HG03135 (cell line): ENCODE measurements around the gene ZFHX3.
A peak's percentile ranks its signal among the peaks of the same experiment; 100 is the strongest.

Source experiments
- ATAC-seq: cut with Tn5 transposase; IDR thresholded peaks from one replicate; pipeline ENCODE4 v1.9.1; 2021; ENCODE audit warnings: mild to moderate bottlenecking, moderate library complexity; ENCODE audit not compliant: unreplicated experiment

The ZFHX3 gene

DNA sequence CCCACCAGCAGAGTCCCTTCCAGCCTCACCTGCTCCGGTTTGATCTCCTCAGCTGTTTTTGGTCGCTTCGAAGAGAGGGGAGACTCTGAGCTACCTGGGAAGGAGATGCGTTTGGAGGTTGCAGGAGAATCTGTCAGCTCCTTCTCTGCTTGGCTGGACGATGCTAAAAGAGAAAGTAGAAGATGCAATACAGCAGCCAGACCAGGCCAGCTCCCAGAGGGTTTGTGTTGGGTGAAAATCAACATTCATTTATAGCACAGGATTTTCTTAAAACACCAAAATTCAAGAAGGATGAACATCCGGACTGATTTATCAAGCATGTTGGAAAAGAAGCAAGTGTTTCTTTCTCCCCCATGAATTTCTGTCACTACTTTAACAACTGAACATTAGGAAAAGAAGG lies 236.1 kb downstream of the ZFHX3 start:
- no peak for ATAC-seq

DNA sequence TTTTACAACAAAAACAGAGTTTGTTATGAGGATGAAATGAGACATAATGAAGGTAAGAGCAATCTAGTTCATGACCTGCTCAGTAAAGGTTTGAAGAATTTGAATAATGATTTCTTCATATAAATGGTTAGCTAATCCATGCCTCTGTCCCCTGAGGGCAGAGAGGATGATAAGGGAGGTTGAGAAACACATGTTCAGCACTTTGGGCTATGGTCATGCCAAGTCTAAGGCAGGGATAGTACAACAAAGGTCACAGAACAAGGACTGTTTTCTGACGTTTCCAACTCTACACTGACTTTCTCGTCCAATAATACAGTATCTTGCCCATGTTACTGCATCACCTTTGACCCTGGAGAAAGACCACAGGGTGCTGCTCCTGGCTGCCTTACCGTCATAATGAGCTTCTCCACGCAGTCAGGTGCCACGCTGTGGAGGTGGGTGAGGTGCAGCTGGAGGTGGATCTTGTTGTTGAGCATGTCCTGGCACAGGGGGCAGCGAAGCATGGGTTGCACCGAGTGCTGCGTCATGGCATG lies 236.7 kb downstream of the ZFHX3 start:
- ATAC-seq: no peak

DNA sequence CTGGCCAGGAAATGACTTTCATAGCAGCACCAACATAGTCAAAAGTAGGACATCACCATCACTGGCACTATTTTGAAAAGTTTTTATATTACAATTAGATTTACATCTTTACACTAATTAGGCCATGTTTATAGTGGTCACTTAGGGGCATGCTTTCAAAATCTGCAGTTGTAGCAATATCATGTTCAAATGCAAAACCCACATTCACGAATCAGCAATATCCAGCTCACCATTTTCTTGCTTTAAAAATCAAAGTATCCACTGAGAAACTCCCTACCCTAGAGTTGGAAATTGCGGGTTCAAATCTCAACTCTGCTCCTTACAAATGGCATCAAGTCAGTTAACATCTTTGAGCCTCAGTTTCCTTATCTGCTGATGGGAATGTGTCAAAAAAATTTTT lies 237.4 kb downstream of the ZFHX3 start:
- ATAC-seq: no peak

DNA sequence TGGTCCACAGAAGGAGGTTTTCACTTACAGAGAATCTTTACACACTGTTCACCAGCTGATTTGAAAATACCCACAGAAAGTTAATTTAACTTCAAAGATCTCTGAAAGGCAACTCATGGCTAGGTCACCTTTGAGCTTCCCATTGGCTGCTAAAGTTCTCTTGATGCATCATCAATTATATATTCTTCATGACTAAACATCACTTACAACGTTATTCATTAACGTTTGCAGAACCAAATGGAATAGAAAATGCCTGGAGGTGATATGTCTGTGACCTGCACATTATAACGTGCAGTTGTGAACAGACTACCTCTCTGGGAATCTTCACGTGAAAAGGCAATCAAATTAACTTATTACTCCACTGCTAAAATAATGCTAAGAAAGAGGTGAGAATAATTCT lies 238.5 kb downstream of the ZFHX3 start:
- no peak for ATAC-seq

DNA sequence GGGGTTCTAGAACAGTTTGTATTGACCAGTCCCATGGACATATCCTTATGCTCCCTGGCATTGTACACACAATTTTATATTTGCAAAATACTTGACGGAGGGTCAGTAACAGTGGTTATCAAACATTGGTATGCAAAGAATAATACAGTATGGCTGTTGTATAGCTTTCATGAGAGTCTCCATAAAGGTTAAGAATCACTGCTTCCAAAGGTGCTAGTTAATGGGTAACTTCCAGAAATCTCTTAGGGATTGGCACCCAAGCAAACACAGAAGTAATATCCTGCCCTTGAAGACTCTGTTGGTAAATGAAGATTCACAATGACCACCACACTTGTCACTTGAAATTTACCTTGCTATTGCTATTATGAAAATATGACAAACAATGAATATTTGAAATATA lies 239.2 kb downstream of the ZFHX3 start:
- no peak for ATAC-seq

DNA sequence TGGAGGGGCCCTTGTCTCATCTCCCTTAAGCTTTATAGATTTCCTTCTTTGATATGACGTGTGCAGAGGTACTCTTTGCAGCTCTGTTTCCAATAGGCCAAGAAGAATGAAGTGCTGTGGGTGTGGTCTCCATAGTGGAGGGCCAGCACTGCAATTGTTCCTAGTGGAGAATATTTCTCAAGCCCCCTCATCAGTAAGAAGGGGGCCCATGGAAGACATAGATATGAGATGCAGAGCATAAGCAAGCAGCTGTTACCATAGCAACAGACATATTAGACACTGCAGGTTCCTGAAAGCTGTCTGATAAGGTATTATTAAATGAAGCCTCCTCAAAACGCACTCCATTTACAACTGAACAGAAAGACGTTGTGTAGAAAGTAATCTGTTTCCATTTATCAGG lies 240.7 kb downstream of the ZFHX3 start:
- ATAC-seq: no peak

DNA sequence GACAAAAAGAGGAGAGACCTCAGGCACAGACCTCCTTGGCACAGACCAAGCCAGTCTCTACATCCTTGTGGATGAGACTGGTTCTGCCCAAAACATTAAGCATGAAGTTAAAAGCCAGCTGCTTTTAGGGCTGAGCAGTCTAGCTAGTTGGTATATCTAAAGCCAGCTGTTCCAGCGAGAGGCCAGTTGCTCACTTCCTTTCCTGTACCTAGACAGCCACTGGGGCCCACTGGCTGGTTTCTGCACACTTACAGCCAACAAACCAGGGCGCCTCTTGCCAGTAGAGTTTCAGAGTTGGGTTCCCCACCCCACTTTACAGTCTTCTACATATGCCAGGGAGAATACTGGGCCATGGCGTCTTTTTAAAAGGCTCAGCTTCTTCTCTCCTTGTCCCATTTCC lies 242.4 kb downstream of the ZFHX3 start:
- ATAC-seq: no peak

DNA sequence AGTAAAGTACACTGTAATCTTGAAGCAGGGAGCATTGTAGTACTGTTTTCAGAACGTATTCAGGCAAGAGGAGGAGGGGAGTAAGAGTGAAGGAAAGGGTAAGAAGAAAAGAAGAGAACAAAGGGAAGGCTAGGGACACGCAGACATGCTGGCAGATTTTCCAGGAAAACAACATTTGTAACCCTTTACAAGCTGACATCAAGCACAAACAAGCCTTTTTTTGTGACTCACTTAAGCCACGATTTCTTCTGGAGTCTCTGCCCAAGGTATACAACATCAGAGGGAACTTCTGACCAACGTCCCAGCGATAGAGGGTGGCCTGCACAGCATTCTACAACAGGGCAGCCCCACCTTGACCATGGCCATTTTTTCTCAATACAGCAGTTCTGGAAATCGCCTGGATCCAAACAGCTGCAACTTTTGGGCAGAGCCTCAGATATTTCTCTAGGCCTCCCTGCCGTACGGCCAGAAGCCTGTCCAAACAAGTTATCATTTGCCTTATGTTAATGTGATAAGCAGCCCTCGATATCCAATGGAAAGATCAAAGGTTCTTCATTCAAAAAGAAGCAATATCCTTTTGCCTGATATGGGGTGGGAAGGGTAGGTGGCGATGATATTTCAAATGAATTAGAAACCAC lies 247.3 kb downstream of the ZFHX3 start:
- no peak for ATAC-seq

DNA sequence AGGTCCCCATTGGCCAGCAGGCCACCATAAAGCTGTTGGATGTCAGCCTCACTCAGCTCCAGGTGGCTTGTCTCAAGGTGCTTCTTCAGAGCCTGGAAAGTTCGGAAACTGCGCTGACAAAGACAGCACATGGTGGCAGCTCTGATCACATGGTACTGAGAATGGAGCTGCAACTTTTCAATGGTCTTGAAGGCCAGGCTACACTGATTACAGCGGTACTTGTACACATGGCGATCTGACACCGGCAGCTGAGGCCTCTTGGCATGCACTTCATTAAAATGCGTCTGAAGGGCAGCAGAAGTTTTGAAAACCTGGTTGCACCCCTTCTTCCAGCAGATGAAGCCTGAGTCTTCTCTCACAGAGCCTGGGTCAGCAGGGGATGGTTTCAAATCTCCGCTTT lies 249.7 kb downstream of the ZFHX3 start:
- no peak for ATAC-seq

DNA sequence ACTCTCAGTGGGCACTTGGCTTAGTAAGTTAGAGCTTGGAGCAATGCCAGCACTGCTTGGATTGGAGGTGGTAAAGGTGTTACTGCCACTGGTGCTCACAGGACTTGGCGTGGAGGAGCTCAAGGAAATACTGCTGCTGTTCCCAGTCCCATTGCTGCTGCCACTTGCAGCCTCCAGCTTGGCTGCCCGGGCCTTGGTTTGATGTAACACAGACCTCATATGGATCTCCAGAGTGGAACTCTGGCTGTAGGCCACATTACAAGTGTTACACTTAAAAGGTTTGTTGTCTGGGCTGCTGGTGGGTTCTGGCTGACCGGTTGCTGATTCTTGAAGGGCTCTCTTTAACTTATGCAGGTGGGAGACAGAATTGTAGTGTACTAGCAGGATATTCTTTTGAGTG lies 250.3 kb downstream of the ZFHX3 start:
- ATAC-seq: no peak

DNA sequence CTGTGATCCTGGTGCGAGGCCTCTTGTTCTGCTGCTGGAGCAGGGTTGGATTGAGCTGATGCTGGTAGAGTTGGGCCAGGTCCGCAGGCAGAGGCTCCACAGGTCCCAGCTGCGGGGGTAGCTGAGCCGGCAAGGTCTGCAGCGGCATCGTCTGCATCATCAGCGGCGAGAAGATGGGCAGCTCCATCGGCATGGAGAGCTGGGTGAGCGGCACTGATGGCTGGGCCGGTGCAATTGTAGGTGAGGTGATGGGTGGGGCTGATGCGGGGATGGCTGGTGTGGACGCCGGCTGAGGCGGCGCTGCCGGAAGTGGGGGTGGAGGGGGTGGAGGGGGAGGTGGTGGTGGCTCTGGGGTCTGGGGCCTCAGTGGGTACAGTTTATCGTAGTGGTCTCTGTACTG lies 251.7 kb downstream of the ZFHX3 start:
- no peak for ATAC-seq

DNA sequence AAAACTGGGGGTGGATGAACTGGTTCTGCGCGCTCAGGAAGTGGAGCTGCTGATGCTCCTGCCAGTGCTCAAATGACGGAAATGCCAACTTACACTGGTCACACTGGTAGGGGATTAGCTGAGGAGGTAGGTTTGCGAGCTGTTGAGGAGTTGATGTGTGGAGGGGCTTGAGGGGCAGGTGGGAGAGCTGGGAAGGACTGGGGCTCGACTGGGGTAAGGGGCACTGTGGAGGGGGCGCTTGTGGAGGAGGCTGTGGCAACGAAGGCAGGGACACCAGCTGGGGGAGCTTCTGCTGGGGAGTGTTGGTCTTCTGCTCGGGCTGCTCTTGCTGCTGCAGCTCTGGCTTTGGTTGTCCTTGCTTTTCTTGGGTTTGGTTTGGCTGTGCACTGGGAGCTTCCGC lies 252.9 kb downstream of the ZFHX3 start:
- ATAC-seq: no peak

DNA sequence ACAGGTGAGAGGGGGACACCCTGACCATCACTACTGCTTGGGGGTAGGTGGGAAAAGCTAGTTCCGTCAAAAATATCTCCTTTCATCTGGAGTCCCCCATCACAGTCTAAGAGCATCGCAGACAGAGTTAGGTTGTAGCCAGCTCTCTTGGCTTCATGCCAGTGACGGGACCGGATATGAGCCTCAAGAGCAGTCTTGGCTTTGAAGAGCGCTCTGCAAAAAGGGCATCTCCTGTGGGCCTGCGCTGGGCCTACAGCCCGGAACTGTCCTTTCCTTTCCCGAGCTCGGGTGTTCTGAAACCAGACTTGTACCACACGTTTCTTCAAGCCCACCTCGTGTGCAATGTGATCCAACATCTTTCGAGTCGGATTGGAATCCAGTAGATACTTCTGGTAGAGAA lies 253.6 kb downstream of the ZFHX3 start:
- no peak for ATAC-seq

DNA sequence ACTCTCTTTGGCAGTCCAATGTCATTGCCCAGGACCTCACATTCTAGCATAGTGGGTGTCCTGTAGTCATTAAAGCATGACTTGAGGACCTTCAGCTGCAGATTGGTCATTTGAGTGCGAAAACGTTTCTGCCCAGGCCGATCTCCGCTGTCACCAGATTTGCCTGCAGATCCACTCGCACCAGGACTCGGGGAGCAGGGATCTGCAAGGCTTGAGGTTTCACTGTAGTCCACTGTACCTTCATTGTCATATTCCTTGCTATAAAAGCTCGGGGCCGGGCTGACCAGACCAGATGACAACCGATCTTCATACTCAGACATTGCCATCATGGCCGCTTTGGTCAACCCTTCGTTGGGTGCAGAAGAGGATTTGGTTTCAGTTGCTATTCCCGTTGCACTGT lies 254.2 kb downstream of the ZFHX3 start:
- ATAC-seq: no peak

DNA sequence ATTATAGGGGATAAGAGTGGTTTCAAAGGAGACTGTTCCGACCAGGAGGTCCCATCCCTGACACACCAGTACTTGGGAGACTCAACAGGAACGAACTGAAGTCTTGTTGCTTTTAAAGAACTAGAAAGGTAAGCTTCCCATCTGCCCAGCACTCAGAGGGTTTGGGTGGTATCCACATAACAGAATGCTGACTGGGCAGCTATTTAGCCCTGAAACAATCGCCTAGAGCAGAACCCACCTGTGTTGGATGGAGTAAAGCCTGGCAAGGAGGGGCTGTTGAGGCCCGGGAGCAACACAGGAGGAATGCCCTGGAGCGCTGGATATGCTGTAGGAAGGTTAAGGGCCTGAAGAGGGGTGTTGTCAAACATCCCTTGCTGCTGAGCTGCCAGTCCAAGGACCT lies 254.9 kb downstream of the ZFHX3 start:
- ATAC-seq: no peak

DNA sequence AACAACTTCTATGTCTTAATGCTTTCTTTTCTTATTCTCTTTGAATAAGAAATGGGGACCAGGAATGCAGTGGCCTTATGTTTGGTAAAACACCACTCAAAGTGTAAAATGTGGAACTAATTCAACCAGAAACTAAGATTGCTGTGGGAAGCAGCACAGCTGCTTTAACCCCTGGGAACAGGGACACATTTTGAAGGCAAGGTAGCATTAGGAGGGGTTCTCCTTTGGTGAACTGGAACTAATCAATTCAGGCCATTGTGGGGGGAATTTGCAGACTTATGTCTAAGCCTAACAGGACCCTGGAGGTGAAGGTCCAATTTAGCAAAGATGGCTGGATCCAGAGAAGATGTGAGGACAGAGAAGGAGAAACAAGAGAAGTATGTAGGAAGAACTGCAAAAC lies 256.1 kb downstream of the ZFHX3 start:
- no peak for ATAC-seq

DNA sequence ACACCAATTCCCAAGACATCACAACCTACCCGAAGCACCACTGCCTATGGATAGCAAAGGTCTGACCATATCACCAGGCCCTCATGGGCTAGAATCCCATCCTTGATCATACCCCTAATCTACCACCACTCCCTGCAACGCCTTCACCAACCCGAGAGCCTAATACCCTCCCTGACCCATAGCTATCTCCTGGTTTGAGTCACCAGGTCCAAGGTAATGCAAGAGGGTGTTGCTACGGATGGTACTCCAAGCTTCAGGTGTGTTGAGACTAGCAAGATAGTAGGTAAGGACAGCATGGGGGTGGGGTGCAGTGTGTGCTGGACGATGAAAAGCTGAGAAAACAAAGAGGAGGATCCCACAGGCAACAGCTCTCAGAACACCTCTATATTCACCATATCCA lies 258.0 kb downstream of the ZFHX3 start:
- ATAC-seq: no peak

DNA sequence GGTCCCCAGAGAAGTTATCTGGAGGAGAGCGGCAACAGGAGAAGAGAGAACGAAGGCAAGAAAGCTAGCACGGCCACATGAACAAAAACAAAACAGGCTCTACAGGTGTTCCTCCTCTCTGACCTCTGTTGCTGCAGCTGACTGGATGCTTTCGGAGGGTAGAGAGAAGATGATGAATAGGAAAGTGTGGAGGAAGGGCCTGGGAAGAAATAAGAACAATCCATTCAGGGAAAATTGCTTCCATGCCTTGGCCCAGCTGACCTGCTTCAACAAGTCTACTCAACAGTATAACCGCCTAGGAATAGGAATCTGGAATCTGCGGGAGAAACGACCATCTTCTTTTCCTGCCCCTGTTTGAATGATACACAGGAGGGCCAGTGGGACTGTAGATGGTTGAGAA lies 258.5 kb downstream of the ZFHX3 start:
- ATAC-seq: no peak

DNA sequence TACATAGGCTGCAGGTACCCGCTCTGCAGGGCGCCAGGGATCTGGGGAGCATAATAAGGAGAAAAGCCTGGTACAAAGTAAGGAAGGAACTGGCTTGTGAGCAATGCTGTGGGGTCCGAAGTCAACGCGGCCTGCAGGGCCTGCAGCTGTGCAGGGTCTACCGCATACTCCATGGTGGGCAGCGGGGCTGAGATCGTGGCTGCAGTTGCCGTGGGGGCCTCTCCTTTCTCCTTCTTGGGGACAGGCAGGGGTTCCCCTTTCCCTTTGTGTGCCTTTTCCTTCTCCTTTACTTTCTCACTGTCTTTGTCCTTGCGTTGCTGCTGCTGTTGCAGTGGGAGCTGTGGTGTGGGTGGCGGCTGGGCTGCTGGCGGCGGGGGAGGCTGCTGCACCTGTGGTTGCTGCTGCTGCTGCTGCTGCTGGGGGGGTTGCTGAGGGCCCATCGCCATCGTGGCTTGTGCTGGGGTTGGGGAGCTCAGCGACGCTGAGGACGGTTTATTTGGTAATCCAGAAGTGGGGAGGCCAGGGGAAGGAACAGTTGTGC lies 259.6 kb downstream of the ZFHX3 start:
- no peak for ATAC-seq

DNA sequence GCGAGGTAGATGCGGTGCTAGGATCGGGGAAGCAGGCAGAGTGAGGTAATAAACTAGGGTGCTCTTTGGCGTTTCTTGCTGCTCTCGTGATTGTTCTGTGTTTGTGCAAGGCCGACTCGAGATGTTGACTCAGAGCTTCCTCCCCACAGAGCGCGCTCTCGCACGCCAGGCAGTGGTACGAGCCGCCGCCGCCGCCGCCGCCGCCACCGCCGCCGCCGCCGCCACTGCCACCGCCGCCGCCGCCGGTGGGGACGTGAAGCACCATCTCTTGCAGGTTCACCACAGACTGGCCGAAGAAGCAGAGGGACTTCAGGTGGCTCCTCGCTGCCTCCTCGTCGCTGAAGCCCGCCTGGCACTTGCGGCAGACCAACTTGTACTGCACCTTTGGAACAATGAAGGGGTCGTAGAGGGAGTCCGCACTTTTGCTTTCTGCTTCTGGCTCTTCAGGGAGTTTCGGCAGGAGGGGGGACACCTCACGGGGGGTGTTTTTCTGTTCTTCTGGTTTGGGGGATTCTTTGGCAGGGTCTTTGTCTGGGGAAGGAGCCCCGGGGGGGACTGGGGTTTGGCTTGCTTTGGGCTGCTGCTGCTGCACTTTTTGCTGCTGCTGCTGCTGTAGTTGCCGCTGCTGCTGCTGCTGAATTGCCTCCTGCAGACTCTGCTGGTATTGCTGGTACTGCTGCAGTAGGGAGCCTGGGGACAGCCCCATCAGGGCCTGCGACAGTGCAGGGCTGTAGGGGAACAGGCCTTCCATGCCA lies 260.2 kb downstream of the ZFHX3 start:
- ATAC-seq: peak; percentile 89

DNA sequence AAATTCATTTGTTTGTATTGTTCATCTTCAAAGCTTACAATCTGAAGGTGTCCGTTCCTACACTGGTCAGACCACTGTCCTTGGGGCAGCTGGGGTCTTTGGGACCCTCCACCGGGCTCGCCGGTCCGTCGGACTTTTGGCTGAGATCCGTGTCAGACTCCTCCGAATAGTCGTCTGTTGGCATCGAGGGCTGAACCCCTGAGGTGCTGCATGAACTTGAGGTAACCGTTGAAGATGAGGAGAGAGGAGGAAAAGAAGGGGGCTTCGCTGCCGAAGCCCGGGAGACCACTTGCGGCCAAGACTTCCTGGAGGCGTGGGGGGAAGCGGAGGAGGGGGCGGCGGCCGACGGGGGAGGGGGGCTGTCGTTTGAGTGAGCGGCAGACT lies 260.8 kb downstream of the ZFHX3 start:
- no peak for ATAC-seq

DNA sequence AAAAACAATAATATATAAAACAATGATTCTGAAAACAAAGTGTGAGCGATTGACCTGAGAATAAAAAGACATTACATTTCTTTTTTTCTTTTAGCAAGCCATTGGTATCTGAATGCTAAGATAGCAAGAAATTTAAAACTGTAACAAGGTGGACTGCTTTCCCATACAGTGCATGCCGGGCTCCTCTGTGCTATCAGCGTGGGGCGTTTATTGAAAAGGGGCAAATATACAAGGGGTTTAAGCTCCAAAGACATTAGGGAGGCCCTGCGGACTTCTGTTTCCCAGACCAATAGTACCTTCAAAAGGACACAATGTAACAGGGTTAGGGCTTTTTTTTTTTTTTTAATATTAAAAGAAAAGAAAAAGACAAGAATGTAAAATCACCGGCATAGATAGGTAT lies 261.3 kb downstream of the ZFHX3 start:
- no peak for ATAC-seq
